ENCODE results near the gene D2HGDH. TPM values are rescaled to one million over a fixed set of nuclear protein-coding genes. Genes with fewer than 3 reads are reported as not detected.
"Not testable (repeated sequence)": the region's sequence is repeated elsewhere in the genome, so short reads cannot be mapped to it uniquely, and the experiment has no call there.

The D2HGDH gene
- total RNA-seq, 1 experiment from 2014 or later = 14.5 TPM

DNA sequence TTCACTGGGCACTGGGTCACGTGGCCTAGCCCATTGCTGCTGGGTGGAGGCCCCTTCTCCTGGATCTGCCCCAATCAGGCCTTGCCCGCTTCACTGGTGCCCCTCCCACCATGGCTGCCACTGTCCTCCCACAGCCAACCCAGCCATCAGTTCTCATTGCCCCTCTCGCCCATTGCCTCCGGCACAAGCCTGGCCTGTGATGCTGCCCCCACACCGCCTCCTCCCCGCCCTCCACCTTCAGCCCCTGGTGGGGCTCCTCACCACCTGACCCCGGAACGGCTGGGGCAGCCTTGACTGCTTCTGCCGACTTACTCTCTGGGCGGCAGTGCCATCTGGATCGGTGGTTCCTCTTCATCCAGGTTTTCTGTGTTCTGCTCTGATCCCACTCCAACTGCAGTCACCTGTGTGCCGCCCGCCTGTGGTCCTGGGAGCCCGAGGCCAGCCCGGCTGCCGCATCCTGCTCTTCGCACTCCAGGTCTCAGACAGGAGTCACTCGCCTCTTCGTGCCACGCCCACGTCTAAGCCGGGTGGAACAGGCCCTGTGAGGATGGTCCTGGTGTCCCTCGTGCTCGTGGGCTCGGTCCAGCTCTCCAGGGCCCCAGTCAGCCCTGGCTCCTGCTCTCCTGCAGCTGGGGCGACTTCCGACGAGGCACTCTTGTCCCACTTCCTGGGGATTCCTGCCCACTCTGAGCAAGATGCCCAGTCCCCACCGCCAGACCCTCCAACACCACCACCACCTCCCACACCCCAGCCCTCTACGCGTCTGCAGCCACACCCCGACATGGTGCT lies 14.2 kb downstream of the D2HGDH start:
- DNase-seq (ENCODE audit: low read depth) = no peak

DNA sequence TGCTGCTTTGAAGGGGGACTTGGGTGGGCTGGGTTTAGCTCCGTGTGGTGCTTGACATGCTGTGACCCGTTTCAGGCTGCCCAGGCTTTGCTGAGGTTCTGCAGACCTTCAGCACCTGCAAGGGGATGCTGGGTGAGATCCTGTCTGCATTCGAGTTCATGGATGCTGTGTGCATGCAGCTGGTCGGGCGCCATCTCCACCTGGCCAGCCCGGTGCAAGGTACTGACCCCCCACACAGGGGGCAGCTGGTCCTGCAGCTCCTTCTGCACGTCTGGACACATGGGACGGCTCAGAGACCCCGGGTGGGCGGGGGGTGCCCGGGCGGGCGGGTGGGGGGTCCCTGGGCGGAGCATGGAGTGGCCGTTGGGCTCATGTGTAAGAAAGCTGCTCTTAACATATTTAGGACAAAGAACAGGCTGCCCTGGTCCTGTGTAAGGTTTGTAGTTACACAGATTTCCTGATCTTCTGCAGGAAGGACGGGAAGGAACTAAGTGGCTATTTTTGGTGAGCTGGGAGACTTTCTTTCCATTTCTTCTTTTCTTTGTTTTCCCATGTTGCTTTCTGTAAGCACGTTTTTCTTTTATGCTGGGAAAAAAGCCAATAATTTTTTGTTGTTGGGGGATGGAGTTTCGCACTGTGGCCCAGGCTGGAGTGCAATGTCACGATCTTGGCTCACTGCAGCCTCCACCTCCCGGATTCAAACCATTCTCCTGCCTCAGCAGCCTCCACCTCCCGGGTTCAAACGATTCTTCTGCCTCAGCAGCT lies 15.8 kb downstream of the D2HGDH start:
- DNase-seq (ENCODE audit: low read depth) = no peak

DNA sequence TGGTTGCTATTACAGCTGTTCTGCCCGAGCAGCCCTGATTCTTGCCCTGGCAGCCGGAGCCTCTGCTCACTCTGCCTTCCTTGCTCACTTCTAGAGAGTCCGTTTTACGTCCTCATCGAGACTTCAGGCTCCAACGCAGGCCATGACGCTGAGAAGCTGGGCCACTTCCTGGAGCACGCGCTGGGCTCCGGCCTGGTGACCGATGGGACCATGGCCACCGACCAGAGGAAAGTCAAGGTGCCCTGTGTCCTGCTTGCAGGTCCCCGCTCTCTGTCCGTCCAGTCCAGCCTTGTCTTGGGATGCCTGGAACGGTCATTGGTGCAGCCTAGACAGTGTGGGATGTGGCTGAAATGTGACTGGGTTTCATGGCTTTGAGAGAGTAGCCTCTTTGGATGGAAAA lies 16.7 kb downstream of the D2HGDH start:
- DNase-seq (ENCODE audit: low read depth) = no peak

DNA sequence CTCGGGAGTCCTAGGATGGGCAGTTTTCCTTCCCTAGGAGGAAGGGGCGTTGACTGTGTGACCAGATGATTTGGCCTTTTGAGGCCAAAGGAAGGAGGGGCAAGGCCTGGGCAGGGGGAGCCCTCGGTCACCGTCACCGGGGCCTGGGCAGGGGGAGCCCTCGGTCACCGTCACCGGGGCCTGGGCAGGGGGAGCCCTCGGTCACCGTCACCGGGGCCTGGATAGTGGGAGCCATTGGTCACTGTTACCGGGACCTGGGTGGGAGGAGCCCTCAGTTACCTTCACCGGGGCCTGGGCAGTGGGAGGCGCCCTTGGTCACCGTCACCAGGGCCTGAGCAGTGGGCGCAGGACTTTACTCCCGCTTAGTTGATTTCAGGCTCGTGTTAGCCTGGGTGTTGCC lies 17.3 kb downstream of the D2HGDH start:
- DNase-seq (ENCODE audit: low read depth) = no peak

DNA sequence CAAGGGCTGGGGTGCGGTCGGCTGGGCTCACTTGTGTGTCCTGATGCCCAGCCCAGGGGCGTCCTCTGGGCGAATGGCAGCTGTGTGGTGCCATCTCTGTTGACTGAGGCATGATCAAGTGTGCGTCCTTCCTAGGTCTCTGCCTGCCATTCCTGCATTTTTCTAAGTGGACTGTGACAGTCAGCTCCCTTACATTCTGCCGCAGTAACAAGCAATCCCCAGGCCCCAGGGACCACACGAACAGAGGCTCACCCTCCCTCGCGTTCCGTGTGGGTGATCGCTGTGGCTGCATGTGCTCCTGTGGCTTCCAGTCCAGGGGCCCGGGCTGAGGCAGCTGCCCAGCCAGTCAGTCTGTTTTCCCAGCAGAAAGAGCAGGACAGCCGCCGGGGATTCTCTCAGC lies 17.8 kb downstream of the D2HGDH start:
- DNase-seq (ENCODE audit: low read depth) = no peak

DNA sequence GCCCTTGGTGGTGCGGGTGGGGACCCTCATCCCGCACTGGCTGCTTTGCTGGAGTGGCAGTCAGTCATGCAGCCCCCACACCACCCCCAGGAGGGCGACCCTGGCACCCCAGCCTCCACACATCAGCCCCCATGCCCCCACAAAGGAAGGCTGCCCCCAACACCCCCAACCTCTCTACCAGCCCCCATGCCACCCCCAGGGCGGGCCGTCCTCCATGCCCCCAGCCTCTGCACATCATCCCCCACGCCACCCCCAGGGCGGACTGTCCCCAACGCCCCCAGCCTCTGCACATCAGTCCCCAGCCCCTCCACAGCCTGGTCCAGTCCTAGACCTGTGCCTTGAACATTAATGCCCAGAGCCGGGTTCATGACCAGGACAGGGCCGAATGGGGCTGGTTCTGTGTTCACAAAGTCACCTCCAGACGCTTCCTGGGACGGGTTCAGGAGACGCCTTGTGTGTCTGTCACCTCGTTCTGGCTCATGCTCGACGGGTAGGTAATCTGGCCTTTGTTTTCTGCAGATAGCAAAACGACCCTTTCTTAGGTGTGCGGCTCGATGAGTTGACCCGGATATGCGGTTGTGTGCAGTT lies 18.4 kb downstream of the D2HGDH start:
- DNase-seq (ENCODE audit: low read depth) = no peak

DNA sequence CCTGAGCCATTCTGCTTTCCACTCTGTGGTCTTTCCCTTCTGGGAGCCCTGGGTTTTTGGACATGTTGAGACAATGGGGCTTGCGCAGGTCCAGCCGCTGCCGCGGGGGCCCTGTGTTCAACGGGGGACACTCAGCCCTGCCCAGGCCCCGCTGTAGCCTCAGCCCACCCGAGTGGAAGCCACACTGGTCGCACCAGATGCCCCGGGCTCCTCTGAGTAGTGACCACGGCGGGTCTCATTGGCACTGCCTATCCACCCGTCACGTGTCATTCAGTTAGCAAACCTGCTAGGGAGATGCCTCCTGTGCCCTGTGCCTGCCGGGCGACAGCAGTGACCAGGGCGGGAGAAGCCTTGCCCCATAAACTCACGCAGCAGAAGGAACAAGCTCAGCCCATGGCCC lies 19.1 kb downstream of the D2HGDH start:
- DNase-seq (ENCODE audit: low read depth) = no peak

DNA sequence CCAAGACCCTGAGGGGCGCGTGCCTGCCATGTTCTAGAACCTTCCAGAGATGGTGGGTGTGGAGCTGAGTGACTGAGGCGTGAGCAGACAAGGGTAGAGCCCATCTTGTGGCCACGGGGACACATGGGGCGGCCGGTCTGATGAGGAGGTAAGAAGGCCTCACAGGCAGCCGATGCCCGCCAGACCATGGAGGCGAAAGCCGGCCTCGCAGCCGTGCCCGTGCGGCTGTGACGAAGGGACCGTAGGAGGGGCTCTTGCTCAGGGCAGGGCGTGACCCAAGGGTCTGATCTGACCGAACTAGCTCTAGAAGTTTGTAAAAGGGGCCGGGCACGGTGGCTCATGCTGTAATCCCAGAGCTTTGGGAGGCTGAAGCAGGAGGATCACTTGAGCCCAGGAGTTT lies 19.6 kb downstream of the D2HGDH start:
- DNase-seq (ENCODE audit: low read depth) = no peak

DNA sequence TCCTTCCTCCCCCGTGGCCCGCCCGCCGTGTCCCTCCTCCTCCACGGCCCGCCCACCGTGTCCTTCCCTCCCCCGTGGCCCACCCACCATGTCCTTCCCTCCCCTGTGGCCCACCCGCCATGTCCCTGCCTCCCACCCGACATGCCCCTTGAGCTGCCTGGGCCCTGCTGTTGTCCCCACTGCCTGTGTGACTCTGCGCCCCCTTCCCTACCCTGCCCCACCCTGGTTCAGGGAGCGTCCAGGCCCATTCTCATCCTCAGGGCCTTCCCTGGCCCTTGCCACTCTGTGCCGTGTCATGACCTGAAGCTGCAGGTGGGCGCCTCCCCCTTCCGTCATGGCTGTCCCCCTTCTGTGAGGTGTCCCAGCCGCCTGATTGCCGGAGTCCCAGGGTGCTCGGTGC lies 20.7 kb downstream of the D2HGDH start:
- DNase-seq (ENCODE audit: low read depth) = no peak

DNA sequence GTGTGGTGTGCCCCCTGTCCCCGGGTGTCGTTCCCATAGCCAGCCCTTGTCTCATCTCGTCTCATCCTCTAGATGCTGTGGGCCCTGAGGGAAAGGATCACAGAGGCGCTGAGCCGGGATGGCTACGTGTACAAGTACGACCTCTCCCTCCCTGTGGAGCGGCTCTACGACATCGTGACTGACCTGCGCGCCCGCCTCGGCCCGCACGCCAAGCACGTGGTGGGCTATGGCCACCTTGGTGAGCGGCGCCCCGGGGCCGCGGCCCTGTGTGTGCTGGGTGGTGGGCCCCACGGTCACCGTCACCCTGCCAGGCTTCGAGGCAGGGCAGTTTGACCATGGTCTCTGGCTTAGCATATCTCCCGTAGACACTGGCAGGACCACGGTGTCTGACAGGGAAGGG lies 21.3 kb downstream of the D2HGDH start:
- no peak for DNase-seq (ENCODE audit: low read depth)

DNA sequence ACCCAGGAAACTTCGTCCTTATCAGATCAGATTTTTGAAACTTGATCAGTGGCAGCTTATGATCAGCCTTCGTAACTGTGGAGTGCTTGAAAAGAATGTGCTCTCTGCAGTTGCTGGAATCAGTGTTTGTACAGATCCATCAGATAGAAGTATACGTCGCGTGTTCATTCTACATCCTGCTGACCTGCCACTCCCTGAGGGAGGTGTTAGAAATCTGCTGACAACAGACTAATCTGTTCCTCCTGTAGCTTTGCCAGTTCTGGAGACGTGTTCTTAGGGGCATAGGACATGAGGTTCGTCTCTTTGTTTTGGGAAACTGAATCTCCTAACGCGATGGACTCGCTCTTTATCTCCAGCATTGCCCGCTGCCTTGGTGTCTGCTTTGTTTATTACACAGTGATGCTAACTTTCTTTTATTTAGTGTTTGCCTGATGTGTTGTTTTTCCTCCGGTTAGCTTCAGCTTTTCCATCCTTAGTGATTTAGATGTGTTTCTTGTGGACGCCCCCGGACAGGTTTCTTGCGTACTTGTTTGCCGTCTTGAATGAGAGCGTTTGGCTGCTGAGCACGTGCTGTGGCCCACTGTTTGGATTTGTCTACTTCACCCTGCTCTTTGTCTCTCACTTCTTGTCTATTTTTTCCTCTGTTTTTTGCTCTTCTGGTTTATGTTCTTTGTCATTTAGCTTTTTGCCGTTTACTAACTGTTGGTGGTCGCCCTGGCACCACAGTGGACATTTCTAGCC lies 24.8 kb downstream of the D2HGDH start:
- DNase-seq (ENCODE audit: low read depth) = no peak

DNA sequence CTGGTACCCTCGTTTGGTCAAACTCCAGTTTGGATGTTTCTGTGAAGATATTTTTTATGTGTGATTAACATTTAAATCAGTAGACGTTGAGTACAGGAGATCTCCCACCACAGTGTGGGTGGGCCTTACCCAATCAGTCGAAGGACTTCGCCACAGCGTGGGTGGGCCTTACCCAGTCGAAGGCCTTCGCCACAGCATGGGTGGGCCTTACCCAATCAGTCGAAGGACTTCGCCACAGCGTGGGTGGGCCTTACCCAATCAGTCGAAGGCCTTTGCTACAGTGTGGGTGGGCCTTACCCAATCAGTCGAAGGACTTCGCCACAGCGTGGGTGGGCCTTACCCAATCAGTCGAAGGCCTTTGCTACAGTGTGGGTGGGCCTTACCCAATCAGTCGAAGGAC lies 25.5 kb downstream of the D2HGDH start:
- DNase-seq (ENCODE audit: low read depth) = not testable (repeated sequence)

DNA sequence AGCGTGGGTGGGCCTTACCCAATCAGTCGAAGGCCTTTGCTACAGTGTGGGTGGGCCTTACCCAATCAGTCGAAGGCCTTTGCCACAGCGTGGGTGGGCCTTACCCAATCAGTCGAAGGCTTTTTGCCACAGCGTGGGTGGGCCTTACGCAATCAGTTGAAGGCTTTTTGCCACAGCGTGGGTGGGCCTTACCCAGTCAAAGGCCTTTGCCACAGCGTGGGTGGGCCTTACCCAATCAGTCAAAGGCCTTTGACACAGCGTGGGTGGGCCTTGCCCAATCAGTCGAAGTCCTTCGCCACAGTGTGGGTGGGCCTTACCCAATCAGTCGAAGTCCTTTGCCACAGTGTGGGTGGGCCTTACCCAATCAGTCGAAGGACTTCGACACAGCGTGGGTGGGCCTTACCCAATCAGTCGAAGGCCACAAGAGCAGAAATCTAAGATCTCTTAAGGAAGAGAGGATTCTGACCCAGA lies 25.9 kb downstream of the D2HGDH start:
- DNase-seq (ENCODE audit: low read depth) = no peak

DNA sequence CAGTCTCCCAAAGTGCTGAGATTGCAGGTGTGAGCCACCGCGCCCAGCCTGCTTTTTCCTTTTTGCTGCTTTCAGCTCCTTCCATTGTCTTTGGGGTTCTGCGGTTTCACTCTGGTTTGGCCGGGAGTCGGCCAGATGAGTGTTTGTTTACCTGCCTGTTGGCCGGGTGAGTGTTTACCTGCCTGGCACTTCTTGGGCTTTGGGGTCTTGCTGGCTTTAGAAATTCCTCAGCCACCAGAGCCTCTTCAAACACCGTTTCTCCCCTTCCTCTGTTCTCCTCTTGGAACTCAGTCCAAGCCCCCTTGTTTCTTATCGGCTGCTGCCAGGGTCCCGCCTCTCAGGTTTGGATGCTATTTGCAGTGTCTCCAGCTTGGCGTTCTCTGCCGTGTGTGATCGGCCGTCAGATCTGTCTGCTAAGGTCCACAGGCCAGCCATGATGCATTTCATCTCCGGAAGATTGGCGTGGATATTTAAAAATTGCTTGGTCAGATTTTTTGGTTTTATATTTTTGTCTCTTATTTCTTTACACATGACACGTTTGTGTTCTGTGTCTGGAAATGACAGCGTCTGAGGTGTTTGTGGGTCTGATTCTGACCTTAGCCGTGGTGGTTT lies 28.0 kb downstream of the D2HGDH start:
- DNase-seq (ENCODE audit: low read depth) = no peak

DNA sequence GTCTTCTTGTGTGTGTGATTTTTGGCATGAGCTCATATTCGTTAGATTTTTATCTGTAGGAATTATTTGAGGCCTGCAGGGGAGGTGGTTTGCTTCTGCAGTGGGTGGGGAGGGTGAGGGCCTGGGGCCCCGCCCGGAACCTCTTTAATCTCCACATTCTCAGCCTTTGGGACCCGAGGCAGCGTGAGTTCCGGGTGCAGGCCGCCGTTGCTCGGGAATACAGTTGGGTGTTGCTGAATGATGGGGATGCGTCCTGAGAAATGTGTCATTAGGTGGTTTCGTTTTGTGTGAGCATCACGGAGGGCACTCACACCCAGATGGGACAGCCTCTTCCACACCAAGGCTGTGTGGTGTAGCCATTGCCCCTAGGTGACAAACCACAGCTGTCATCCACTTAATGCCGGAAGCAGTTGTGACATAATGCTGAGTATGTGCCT lies 28.5 kb downstream of the D2HGDH start:
- no peak for DNase-seq (ENCODE audit: low read depth)

DNA sequence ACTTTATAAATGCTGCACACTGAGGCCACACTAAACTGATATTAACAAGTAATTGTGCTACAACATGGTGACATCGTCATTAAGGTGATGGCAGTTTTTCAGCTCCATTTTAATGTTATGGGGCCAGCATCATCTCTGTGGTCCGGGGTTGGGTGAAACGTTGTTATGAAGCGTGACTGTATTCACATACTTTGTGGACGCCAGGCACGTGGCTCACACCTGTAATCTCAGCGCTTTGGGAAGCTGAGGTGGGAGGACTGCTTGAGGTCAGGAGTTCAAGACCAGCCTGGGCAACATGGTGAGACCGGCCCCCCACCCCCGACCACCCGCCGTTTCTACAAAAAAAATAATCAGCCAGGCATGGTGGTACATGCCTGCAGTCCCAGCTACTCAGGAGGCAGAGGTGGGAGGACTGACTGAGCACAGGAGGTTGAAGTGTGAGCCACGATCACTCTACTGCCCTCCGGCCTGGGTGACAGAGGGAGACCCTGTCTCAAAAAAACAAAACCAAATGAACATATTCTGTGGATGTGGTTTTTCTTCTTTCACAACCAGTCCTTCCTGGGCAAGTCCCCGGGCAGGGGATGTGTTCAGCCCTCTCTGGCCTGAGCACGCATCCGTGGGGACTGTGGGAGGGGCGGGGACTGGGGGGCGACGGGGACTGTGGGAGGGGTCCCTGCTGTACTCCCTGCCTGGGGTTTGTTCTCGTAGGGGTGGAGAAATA lies 29.3 kb downstream of the D2HGDH start:
- no peak for DNase-seq (ENCODE audit: low read depth)

DNA sequence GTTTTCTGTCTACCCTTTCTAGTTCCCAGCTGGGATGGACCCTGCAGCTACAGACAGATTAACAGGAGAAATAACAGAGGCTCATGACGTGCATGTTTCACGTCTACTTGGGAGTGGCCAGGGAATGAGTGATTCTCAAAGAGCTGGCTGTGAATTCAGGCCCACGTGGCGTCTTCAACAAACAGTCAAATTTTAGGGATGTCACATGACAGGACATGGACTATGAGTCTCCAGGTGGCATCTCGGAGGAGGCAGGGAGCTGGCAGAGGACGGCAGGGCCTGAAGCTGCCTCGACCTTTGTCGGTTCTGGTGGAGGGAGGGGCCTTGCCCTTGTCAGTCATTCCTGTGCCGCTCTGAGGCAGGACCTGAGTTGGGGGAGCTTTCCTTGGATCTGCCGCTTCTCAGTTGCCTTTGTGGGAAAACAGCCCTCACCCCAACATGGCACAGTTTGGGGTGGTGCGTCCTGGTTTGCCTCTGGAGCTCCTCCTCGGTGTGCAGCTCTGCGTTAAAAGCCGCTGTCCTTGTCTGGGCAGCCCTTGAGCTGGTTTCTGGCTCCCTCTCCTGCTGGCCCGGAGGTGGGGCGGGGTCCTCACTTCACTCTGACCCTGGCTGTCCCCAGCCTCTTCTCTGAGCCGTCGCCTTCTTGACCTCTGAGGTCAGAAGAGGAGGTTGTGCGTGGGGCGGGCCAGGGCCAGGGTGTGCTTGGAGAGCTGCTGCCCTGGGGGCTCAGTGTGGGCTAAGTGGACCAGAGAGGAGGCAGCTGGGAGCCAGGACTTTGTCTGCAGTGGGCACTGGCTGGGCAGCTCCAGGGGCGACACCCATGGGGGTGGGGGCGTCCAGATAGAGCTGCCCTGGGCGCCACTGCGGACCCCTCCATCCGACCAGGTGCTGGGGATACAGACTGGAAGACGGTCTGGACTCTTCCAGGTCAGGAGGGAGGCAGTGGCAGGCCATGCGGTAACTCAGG lies 30.1 kb downstream of the D2HGDH start:
- DNase-seq (ENCODE audit: low read depth) = no peak

DNA sequence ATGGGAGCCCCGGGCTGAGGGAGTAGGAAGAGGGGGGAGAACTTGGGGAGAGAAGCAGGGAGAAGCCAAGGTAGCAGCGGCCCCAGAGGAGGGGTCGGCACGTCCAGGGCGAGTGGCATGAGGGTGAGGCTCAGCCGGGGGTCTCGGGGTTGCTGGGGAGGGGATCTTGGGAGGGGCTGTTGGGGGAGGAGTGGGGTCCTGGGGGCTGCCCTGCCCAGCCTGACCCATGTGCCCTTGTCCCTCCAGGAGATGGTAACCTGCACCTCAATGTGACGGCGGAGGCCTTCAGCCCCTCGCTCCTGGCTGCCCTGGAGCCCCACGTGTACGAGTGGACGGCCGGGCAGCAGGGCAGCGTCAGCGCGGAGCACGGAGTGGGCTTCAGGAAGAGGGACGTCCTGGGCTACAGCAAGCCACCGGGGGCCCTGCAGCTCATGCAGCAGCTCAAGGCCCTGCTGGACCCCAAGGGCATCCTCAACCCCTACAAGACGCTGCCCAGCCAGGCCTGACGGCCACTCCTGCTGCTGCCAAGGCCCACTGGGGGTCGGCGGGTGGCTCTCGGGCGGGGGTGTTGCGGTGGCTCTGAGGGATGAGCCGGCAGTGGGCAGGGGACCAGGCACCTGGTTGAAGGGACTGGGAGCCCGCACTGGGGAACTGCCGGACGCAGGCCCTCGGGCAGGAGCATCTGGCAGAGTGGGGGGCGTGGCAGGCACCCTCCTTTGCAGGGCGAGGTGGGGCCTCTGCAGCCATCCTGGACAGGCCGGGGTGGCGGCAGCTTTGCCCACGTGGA lies 33.2 kb downstream of the D2HGDH start:
- DNase-seq (ENCODE audit: low read depth) = no peak
